Esophagus muscularis mucosa (tissue), 4 donors: ENCODE measurements around the gene AIG1. TPM values are rescaled to one million over a fixed set of nuclear protein-coding genes. Genes with fewer than 3 reads are reported as not detected.

Experiments
- DNase-seq: peaks from one replicate; pipeline ENCODE4 v3.0.0-alpha.2; 2017; ENCODE audit errors: extremely low spot score
- H3K27ac ChIP-seq, 4 donors: fragments of 200-600 bp; sonication (generic); replicated peaks in 1 of 4; 1 replicate in 3 of 4; 2 replicates in 1 of 4; pipeline ENCODE4 v1.5.1; 2016 to 2019; ENCODE audit warnings: mild to moderate bottlenecking in 1 of 4
- H3K27me3 ChIP-seq, 4 donors: fragments of 200-600 bp; sonication (generic); one replicate each; pipeline versions ENCODE4 v1.5.1 to v1.6.0; 2016 to 2019
- H3K36me3 ChIP-seq, 4 donors: fragments of 200-600 bp; sonication (generic); one replicate each; pipeline ENCODE4 v1.5.1; 2016 to 2019
- H3K4me1 ChIP-seq, 4 donors: fragments of 200-600 bp; sonication (generic); one replicate each; pipeline ENCODE4 v1.5.1; 2016 to 2019
- H3K4me3 ChIP-seq, 4 donors: fragments of 200-600 bp; sonication (generic); 1 replicate in 2 of 4; 2 replicates in 2 of 4; pipeline ENCODE4 v1.5.1; 2016 to 2019; ENCODE audit warnings: mild to moderate bottlenecking in 4 of 4, moderate library complexity in 1 of 4
- H3K9me3 ChIP-seq, 4 donors: fragments of 200-600 bp; sonication (generic); 1 replicate in 3 of 4; 2 replicates in 1 of 4; pipeline ENCODE4 v1.5.1; 2016 to 2019
- EP300 ChIP-seq: sonication (generic); formaldehyde crosslinking; IDR thresholded peaks from one replicate; pipeline ENCODE4 v1.6.1; 2017; ENCODE audit warnings: antibody characterized with exemption
- POLR2A ChIP-seq: fragments of 450-650 bp; IDR thresholded peaks from one replicate; pipeline ENCODE4 v1.6.1; 2017; ENCODE audit warnings: antibody characterized with exemption, moderate library complexity, mild to moderate bottlenecking, low read depth
- POLR2AphosphoS5 ChIP-seq, 2 donors: sonication (generic); formaldehyde crosslinking; IDR thresholded peaks; one replicate each; pipeline ENCODE4 v1.6.1; 2017; ENCODE audit warnings: antibody characterized with exemption in 2 of 2
- WGBS: methylation state at CpG from one replicate; pipeline ENCODE4 v1.1.5; 2018; 5-methylcytosine and 5-hydroxymethylcytosine counted together
- intact Hi-C: fragments of 100-400 bp; cut with DNase I; formaldehyde crosslinking; loops from one replicate; pipeline ENCODE4 v1.15.1; 2023
- total RNA-seq, 4 donors: library from RNA; depleted of rRNA; stranded (reverse); fragments of >200 nt; gene quantifications; one replicate each; pipeline versions ENCODE4 v1.1.0 to v1.2.1, GENCODE V29; 2016
- TF ChIP-seq, protein P1 (sequence below), 3 experiments: fragments of 200-600 bp in 2 of 3; fragments of 450-650 bp in 1 of 3; sonication (generic) in 2 of 3; IDR thresholded peaks; one replicate each; pipeline ENCODE4 v1.5.1; 2017 to 2019; ENCODE audit warnings: antibody characterized with exemption in 3 of 3, mild to moderate bottlenecking in 2 of 3, moderate library complexity in 1 of 3

AIG1 gene
- total RNA-seq, 4 donors from 2014 or later = 21.0 to 26.3 (median 23.4) TPM

DNA sequence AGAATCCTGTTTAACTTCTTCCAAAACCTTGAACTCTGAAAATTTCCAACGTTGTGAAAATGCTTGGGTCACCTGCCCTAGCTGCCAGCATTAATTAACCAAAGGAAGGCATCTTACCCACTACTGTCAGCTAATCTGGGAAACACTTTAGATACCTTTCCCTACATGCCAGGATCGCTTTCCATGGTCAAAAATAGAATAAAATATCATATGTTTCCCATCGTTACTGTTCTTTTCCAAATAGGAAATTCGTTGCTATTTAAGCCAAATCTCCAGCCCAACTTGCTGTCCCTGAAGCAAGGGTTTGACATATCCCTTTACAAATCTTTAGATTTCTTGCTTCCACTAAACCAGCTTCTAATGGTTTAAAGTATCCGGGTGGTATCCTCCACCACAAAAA lies 157.5 kb downstream of the AIG1 start:
- no peak overlapping the region for H3K27ac ChIP-seq
- no peak for DNase-seq
- no peaks in the 10 kb centered on the region for H3K9me3 ChIP-seq
- intact Hi-C loops = no loop called here
- 89% methylated on average over 5 of the region's 5 CpGs for WGBS
- no peaks in the 10 kb centered on the region for H3K36me3 ChIP-seq
- peaks cover 25 to 49% (median 39%) of the 10 kb centered on the region in 4 donors for H3K4me1 ChIP-seq
- no peak for TF ChIP-seq EP300
- TF ChIP-seq POLR2A = no peak
- TF ChIP-seq, protein P1, sequence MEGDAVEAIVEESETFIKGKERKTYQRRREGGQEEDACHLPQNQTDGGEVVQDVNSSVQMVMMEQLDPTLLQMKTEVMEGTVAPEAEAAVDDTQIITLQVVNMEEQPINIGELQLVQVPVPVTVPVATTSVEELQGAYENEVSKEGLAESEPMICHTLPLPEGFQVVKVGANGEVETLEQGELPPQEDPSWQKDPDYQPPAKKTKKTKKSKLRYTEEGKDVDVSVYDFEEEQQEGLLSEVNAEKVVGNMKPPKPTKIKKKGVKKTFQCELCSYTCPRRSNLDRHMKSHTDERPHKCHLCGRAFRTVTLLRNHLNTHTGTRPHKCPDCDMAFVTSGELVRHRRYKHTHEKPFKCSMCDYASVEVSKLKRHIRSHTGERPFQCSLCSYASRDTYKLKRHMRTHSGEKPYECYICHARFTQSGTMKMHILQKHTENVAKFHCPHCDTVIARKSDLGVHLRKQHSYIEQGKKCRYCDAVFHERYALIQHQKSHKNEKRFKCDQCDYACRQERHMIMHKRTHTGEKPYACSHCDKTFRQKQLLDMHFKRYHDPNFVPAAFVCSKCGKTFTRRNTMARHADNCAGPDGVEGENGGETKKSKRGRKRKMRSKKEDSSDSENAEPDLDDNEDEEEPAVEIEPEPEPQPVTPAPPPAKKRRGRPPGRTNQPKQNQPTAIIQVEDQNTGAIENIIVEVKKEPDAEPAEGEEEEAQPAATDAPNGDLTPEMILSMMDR (IDR thresholded peaks at IDR 0.05) = no peak
- no peak for TF ChIP-seq POLR2AphosphoS5 (IDR thresholded peaks at IDR 0.05)
- no peaks in the 10 kb centered on the region for H3K27me3 ChIP-seq
- no peak overlapping the region for H3K4me3 ChIP-seq

DNA sequence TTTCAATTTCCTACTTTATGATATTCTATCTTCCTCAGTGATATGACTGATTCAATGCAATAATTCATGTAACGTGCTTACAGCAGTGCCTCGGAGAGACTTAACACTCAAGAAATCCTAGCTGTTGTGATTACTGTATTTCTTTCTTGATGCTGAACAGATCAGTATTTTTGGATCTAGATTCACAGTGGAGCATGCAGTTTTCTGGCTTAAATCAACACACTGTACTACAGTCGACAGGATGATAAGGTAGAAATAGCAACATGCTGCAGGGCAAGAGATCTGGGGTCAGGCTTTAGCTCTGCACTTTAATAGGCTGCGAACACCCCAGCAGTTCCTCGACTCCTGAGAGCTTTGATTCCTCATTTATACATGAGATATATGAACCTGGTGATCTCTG lies 161.0 kb downstream of the AIG1 start:
- TF ChIP-seq, protein P1 (IDR thresholded peaks at IDR 0.05) = no peak
- TF ChIP-seq POLR2A (no peak), POLR2AphosphoS5 (IDR thresholded peaks at IDR 0.05) (no peak), EP300 (no peak)
- no peak for DNase-seq
- no peaks in the 10 kb centered on the region for H3K27me3 ChIP-seq
- 55% methylated on average over 5 of the region's 5 CpGs for WGBS
- intact Hi-C loops = no loop called here
- no peaks in the 10 kb centered on the region for H3K36me3 ChIP-seq
- H3K4me1 ChIP-seq = peaks cover 33 to 44% (median 39%) of the 10 kb centered on the region in 4 donors
- peak overlapping the region in 3 of 4 donors; percentile 37 to 58 (median 42) for H3K27ac ChIP-seq
- no peak overlapping the region for H3K4me3 ChIP-seq
- no peaks in the 10 kb centered on the region for H3K9me3 ChIP-seq

DNA sequence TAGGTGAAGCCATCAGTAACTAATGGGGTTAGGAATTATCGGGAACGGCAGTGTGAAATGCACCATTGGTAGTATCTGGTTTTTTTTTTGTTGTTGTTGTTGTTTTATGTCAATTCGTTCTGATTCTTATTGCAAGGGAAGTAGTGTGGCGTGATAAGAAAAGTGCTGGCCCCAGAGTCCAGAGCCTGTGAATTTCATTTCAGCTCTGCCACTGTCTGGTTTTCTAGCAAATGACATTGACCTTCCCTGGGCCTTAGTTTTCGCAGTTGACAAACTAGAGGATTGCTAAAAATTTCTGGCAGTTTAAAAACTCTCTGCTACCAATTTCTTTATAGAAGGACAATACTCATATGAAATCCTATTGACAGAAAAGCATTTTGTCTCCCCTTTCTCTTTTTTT lies 161.6 kb downstream of the AIG1 start:
- H3K27ac ChIP-seq = peak overlapping the region; percentile 37 to 60 (median 50)
- intact Hi-C loops = no loop called here
- WGBS = 57% methylated on average over 5 of the region's 5 CpGs

DNA sequence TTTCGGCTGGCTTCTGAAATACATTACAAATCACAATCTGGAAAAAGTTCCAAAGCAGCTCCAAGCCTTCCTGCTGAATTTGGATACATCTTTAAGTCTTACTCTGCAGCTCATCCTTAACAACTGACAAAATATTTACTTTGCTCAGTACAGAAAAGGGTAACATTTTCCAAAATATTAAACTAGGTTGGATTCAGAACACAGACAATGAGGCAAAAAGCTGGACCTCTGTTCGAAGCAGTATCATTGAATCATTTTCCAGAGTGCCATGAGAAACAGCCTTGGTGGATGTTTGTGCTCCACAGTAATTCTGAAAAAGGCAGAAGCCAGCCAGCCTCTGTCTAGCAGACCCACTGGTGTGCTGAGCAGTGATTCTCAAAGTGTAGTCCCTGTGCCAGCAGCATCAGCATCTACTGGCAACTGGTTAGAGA lies 162.1 kb downstream of the AIG1 start:
- intact Hi-C loops = no loop called here
- 13% methylated on average over 2 of the region's 2 CpGs for WGBS
- Histone ChIP-seq H3K4me3 (no peak overlapping the region), H3K27me3 (no peaks in the 10 kb centered on the region), H3K27ac (peak overlapping the region; percentile 37 to 60 (median 50)), H3K9me3 (no peaks in the 10 kb centered on the region), H3K36me3 (no peaks in the 10 kb centered on the region), H3K4me1 (peaks cover 33 to 44% (median 39%) of the 10 kb centered on the region in 4 donors)
- no peak for TF ChIP-seq EP300
- TF ChIP-seq, protein P1 (IDR thresholded peaks at IDR 0.05) = no peak
- TF ChIP-seq POLR2A = no peak
- no peak for TF ChIP-seq POLR2AphosphoS5 (IDR thresholded peaks at IDR 0.05)
- no peak for DNase-seq

More for the DNA sequence above, 161.6 kb downstream of the AIG1 start:
- H3K4me3 ChIP-seq = no peak overlapping the region
- DNase-seq = no peak
- no peaks in the 10 kb centered on the region for H3K9me3 ChIP-seq
- no peaks in the 10 kb centered on the region for H3K27me3 ChIP-seq
- no peaks in the 10 kb centered on the region for H3K36me3 ChIP-seq
- TF ChIP-seq POLR2A (no peak), EP300 (no peak), POLR2AphosphoS5 (IDR thresholded peaks at IDR 0.05) (no peak)
- TF ChIP-seq, protein P1 (IDR thresholded peaks at IDR 0.05) = no peak
- H3K4me1 ChIP-seq = peaks cover 33 to 44% (median 39%) of the 10 kb centered on the region in 4 donors

DNA sequence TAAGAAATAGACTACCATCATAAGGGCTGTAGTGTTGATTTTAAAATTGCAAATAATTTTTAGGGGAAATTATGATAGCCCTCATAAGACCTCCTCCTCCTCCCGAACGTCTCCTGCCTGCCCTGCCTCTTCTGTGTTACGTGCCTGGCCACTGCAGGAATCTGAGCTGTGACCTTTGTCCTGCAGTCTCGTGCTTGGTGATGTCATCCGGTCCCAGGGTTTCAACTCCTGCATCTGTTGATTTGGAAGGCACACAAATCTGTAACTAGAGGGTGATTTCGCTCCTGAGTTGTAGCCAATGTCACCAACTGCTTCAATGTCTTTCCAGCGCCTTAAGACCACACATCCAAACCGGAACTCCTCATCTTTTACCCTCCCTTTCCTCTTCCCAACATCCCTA lies 163.2 kb downstream of the AIG1 start:
- Histone ChIP-seq H3K4me3 (no peak overlapping the region), H3K9me3 (no peaks in the 10 kb centered on the region), H3K36me3 (no peaks in the 10 kb centered on the region), H3K4me1 (peaks cover 33 to 44% (median 39%) of the 10 kb centered on the region in 4 donors), H3K27ac (peak overlapping the region; percentile 10 to 32 (median 22)), H3K27me3 (no peaks in the 10 kb centered on the region)
- intact Hi-C loops = no loop called here
- TF ChIP-seq POLR2A (no peak), EP300 (no peak), POLR2AphosphoS5 (IDR thresholded peaks at IDR 0.05) (peak in 1 of 2 donors; percentile 29)
- TF ChIP-seq, protein P1 (IDR thresholded peaks at IDR 0.05) = no peak
- 71% methylated on average over 8 of the region's 8 CpGs for WGBS
- no peak for DNase-seq
